Mucosa of gallbladder (tissue), 1 donor: Measurements from ENCODE around the gene PLEKHG2. TPM values are rescaled to one million over a fixed set of nuclear protein-coding genes. Genes with fewer than 3 reads are reported as not detected.
"Not testable (repeated sequence)": the region's sequence is repeated elsewhere in the genome, so short reads cannot be mapped to it uniquely, and the experiment has no call there.

Experiments
- DNase-seq: peaks from one replicate; pipeline ENCODE4 v3.0.0-alpha.2; 2020; ENCODE audit warnings: low spot score
- total RNA-seq: library from RNA; stranded (reverse); gene quantifications from one replicate; pipeline ENCODE4 v1.2.1, GENCODE V29; 2021
- donor health status: DM: no; HTN: no; CAD: no.

PLEKHG2 gene
- 41.8 TPM for total RNA-seq

DNA sequence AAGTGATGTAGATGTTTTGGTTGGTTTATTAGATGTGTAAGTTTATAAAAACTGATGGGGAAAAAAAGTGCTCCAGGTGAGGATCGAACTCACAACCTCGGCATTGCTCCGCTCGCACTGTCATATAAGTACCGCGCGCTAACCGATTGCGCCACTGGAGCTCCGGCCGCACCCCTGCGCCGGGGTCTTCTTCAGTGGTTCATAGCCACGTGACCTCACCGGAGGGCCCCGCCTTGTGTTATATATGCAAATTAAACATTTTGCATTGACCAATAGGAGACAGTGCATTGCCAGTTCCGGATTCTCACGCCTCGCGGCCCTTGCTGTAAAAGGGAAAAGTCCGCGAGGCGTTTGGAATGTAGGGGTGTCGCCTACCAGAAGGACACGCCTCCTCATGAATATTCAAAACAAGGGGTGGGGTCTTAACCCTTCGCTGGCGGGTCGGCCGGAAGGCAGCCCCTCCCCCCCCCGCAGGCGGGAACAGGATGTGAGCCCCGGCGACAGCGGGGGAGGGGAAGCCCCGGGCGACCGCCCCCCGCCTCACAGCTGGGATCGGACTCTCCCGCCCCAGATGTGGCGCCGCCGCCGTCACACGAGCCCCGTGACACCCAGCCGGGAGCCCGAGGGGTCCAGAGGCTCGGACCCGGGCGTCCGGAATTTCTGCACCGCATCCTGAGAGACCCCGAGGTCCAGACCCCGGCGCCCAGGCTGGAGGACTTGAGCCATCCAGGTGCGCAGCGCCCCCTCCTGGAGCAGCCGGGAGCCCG is at the start of gene PLEKHG2:
TSS of gene PLEKHG2 (plus strand) at position 570 of the 767 bp plus-strand sequence. CDS start 1,418 bp downstream, outside the sequence.
- DNase-seq: peak; percentile 98

GRCh38 chr19:39362682-39363657 is 49.5 kb upstream of the PLEKHG2 start:
- DNase-seq: no peak

GRCh38 chr19:39363901-39364457 is 48.5 kb upstream of the PLEKHG2 start:
- no peak for DNase-seq

DNA sequence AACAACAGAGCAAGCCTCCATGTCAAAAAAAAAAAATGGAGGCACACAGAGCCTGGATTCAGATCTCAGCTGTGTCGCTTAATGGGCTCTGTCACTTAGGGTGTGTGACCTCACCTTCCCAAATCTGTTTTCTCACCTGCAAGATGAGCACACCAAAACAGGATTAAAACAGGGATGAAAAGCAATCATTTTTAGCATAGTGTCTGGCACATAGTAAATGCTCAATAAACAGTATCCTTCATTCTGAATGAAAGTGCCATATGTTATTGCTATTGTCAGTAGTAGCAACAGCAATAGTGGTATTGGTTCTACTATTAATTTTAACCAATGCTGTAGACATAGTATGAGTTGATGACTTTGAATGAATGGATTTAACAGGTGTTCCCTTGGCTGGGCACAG is 46.9 kb upstream of the PLEKHG2 start:
- DNase-seq: no peak

DNA sequence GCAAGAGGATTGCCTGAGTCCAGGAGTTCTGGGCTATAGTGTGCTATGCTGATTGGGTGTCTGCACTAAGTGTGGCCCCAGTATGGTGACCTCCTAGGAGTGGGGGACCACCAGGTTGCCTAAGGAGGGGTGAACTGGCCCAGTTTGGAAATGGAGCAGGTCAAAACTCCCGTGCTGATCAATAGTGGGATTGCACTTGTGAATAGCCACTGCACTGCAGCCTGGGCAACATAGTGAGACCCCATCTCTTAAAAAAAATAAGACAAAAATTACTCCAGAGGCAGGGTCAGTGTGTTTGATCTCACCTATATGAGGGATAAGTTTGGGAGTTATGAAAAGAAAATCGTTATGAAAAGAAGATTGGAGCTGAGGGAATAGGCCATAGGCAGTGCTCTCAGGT is 43.3 kb upstream of the PLEKHG2 start:
- no peak for DNase-seq

DNA sequence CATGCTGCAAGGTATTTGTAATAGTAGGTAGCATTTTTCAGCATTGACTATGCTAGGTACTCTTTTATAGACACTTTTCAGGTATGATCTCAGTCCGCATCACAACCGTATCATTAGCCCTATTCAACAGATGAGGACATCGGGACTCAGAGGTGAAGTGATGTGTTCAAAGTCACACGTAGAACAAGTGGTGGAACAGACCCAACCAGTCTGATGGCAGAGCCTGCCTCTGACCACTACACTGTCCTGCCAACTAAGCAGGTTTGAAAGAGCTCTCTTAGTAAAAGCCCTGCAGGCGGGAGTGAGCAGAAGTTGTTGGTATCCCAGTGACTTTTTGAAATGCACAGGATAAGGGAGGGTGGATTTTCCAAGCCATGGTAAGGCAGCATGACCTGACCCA is 41.7 kb upstream of the PLEKHG2 start:
- DNase-seq: no peak

- peak; percentile 78 for DNase-seq
These were observed 40.2 kb upstream of the PLEKHG2 start for GRCh38 chr19:39372047-39372802.

DNA sequence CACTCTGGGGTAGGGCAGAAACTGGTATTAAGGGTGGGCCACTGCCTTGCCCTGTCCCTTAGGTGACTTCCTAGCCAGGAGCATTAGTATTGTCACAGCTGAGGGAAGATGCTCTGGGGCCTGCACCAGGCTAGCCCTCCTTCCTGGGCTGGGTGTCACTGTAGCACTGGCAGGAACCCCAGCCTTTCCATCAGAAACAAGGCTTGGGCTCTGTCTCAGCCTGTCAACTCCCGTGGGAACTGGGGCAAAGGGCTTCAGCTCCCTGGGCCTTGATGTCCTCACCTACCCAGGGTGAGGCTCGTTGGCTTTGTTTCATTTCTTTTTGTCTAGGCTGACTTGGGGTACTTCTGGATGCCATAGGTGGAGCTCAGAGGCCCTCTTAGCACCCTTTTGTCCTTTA is 39.5 kb upstream of the PLEKHG2 start:
- DNase-seq: no peak

DNA sequence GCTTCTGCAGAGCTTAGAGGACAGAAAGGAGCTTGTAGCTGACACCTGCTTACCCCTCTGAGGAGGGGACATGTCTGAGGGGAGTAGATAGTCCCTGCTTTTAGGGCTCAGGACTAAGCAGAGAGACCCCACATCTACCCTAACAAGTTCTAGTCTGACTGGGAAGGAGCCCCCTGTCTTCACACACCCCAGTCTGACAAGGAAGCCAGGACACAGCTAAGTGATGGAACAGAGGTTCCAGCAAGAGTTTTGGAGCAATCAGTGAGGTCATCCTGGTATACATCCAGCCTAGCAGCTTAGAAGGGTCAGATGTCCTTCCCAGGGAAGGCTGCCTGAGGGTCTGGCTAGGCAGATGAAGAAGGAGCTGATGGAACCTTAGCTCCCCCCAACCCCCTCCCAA is 36.5 kb upstream of the PLEKHG2 start:
- DNase-seq: no peak

- DNase-seq: no peak
These were observed 34.8 kb upstream of the PLEKHG2 start for GRCh38 chr19:39377373-39378362.

DNA sequence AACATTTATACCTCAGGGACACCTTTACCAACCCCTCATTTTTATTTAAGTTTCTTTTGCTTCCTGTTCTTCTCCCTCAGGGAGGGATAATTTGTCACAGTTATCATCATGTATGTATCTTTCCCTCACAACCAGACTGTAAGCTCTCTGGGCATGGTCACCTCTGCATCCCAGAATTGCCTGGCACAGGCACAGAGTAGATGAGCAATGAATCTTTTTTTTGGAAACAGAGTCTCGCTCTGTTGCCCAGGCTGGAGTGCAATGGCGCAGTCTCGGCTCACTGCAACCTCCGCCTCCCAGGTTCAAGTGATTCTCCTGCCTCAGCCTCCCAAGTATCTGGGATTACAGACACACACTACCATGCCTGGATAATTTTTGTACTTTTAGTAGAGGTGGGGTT is 33.1 kb upstream of the PLEKHG2 start:
- DNase-seq: not testable (repeated sequence)

GRCh38 chr19:39379865-39380396 is 32.5 kb upstream of the PLEKHG2 start:
- DNase-seq: no peak

GRCh38 chr19:39380521-39381502 is 31.7 kb upstream of the PLEKHG2 start:
- no peak for DNase-seq

GRCh38 chr19:39381910-39382611 is 30.4 kb upstream of the PLEKHG2 start:
- no peak for DNase-seq

- DNase-seq: no peak
These were observed 29.3 kb upstream of the PLEKHG2 start for GRCh38 chr19:39382991-39383828.

DNA sequence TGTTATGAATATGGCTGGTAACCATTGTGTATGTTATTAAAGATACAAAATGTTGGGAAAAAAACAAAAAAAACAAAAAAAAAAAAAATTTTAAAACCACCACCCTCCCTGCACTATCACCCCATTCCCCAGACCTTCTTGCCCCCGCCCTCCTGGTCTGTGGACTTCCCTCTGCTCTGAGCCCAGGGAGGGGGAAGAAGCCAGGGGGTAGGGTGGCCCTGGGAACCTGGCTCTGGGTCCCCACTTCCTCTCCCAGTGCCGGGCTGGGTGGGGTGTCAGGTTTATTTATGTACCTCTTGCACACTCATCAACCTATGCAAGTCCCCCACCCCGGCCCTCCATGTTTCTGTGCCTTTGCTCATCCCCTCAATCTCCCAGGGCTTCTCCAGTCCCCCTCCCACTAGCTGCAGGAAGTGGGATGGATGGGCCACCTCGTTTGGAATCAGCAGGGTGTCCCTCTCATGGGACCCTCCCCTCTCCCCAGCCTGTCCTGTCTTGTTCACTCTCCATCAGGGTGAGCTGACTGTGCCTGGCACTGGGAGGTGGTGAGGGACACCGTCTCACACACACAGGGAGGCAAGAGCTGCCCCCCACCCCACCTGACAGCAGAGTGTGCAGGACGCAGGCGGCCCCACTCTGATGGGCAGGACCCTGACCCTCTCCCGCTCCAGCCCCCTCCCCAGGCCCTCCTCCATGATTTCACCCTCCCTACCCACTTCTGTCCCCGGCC is 27.5 kb upstream of the PLEKHG2 start:
- no peak for DNase-seq
